ENCODE data around the gene TMEM154. TPM values are rescaled to one million over a fixed set of nuclear protein-coding genes. Genes with fewer than 3 reads are reported as not detected.

Gene TMEM154
- total and polyA plus RNA-seq, 10 of the 15 experiments (the other 5 are each of a cell fraction or from before 2014, with no cell fraction given), result 5.1 to 41.4 (median 18.2) TPM

Other genes starting within 250 kb of the TMEM154 start
- gene FBXW7, start 143.9 kb downstream of the TMEM154 start, total RNA-seq (2014; rRNA removed), result 56.4 and 73.7 TPM in 2 replicates
- gene FBXW7, start 143.9 kb downstream of the TMEM154 start, total RNA-seq (2014; rRNA removed; fragmentation: Illumina TruSeq; extraction: Trizol), result 118 and 122 TPM in 2 replicates
- 60.4 and 61.3 TPM in 2 replicates for gene FBXW7, start 143.9 kb downstream of the TMEM154 start, total RNA-seq (2021)
- 51.9 and 67.4 TPM in 2 replicates for gene FBXW7, start 143.9 kb downstream of the TMEM154 start, polyA plus RNA-seq (2011; rRNA removed)
- 55.8 and 82.0 TPM in 2 replicates for gene FBXW7, start 143.9 kb downstream of the TMEM154 start, polyA plus RNA-seq (2014; fragmentation: Illumina TruSeq; extraction: Trizol)
- 10 to 100 TPM; 40.2 to 42.5 TPM for gene FBXW7, start 143.9 kb downstream of the TMEM154 start, polyA plus RNA-seq (2014; fragmentation: Nextera tagmentation; extraction: Ambion mirVana)
- gene FBXW7, start 143.9 kb downstream of the TMEM154 start, polyA plus RNA-seq (2014; rRNA removed), result 34.6 and 42.0 TPM in 2 replicates
- 10 to 100 TPM; 35.8 to 37.4 TPM for gene FBXW7, start 143.9 kb downstream of the TMEM154 start, polyA plus RNA-seq (2016; fragmentation: Nextera tagmentation; extraction: Ambion mirVana)
- 0.54 and 0.56 TPM in 2 replicates for gene TIGD4, start 99.7 kb upstream of the TMEM154 start, total RNA-seq (2014; rRNA removed)
- gene TIGD4, start 99.7 kb upstream of the TMEM154 start, total RNA-seq (2014; rRNA removed; fragmentation: Illumina TruSeq; extraction: Trizol), result 0.76 and 0.97 TPM in 2 replicates
- 0.45 and 0.46 TPM in 2 replicates for gene TIGD4, start 99.7 kb upstream of the TMEM154 start, total RNA-seq (2021)
- gene TIGD4, start 99.7 kb upstream of the TMEM154 start, polyA plus RNA-seq (2011; rRNA removed), result 0.20 and 0.39 TPM in 2 replicates
- 0.41 and 0.63 TPM in 2 replicates for gene TIGD4, start 99.7 kb upstream of the TMEM154 start, polyA plus RNA-seq (2014; fragmentation: Illumina TruSeq; extraction: Trizol)
- under 1 TPM; 0.24 to 0.31 TPM for gene TIGD4, start 99.7 kb upstream of the TMEM154 start, polyA plus RNA-seq (2014; fragmentation: Nextera tagmentation; extraction: Ambion mirVana)
- gene TIGD4, start 99.7 kb upstream of the TMEM154 start, polyA plus RNA-seq (2014; rRNA removed), result 0.50 and 0.53 TPM in 2 replicates
- gene TIGD4, start 99.7 kb upstream of the TMEM154 start, polyA plus RNA-seq (2016; fragmentation: Nextera tagmentation; extraction: Ambion mirVana), result 1 to 10 TPM in 1 of 2 experiments, under 1 TPM in 1; 0.46 to 1.6 TPM
- 17.1 and 22.1 TPM in 2 replicates for gene ARFIP1, start 100.0 kb upstream of the TMEM154 start, total RNA-seq (2014; rRNA removed)
- 17.9 and 19.8 TPM in 2 replicates for gene ARFIP1, start 100.0 kb upstream of the TMEM154 start, total RNA-seq (2014; rRNA removed; fragmentation: Illumina TruSeq; extraction: Trizol)
- gene ARFIP1, start 100.0 kb upstream of the TMEM154 start, total RNA-seq (2021), result 12.8 TPM in 2 replicates
- 21.7 and 36.3 TPM in 2 replicates for gene ARFIP1, start 100.0 kb upstream of the TMEM154 start, polyA plus RNA-seq (2011; rRNA removed)
- 13.8 and 16.9 TPM in 2 replicates for gene ARFIP1, start 100.0 kb upstream of the TMEM154 start, polyA plus RNA-seq (2014; fragmentation: Illumina TruSeq; extraction: Trizol)
- gene ARFIP1, start 100.0 kb upstream of the TMEM154 start, polyA plus RNA-seq (2014; fragmentation: Nextera tagmentation; extraction: Ambion mirVana), result 10 to 100 TPM in 1 of 2 experiments, 1 to 10 TPM in 1; 9.5 to 11.0 TPM
- gene ARFIP1, start 100.0 kb upstream of the TMEM154 start, polyA plus RNA-seq (2014; rRNA removed), result 10.5 and 11.5 TPM in 2 replicates
- gene ARFIP1, start 100.0 kb upstream of the TMEM154 start, polyA plus RNA-seq (2016; fragmentation: Nextera tagmentation; extraction: Ambion mirVana), result 10 to 100 TPM; 18.3 to 18.9 TPM